ENCODE data around the gene SLC35F5. TPM values are rescaled to one million over a fixed set of nuclear protein-coding genes. Genes with fewer than 3 reads are reported as not detected.

The SLC35F5 gene
- total RNA-seq, 4 donors from 2014 or later: 90.3 to 116 (median 96.4) TPM

DNA sequence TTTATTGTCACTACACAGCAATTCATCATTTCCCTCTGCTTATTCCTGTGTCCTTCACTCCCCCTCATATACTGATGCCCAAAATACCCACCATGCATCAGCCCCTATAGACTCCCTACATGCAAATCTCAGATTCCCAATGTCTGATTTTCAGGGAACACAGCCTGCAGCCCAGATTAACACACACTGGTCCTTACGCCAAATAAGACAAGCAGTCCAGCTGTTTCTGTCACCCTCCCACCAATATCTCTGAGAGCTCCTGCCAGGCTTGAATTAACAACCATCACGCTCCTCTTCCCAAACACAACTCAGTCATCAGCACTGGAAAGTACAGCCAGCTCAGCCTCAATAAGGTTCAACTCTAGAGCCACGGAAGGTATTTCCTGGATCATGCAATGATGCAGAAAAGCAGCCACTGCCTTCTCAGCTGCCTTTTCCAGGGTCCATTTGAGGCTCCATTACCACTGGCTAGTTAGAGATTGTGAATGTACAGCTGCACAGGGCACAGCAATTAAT, 39.0 kb upstream of the SLC35F5 start:
- no peak for DNase-seq (ENCODE audit: low spot score in 2 of 2)
- H3K9me3 ChIP-seq: no peaks in the 10 kb centered on the region
- H3K27me3 ChIP-seq: no peaks in the 10 kb centered on the region
- no peaks in the 10 kb centered on the region for H3K4me1 ChIP-seq
- H3K27ac ChIP-seq: no peak overlapping the region
- no peak for TF ChIP-seq POLR2A (IDR thresholded peaks at IDR 0.05)
- TF ChIP-seq, protein P1, sequence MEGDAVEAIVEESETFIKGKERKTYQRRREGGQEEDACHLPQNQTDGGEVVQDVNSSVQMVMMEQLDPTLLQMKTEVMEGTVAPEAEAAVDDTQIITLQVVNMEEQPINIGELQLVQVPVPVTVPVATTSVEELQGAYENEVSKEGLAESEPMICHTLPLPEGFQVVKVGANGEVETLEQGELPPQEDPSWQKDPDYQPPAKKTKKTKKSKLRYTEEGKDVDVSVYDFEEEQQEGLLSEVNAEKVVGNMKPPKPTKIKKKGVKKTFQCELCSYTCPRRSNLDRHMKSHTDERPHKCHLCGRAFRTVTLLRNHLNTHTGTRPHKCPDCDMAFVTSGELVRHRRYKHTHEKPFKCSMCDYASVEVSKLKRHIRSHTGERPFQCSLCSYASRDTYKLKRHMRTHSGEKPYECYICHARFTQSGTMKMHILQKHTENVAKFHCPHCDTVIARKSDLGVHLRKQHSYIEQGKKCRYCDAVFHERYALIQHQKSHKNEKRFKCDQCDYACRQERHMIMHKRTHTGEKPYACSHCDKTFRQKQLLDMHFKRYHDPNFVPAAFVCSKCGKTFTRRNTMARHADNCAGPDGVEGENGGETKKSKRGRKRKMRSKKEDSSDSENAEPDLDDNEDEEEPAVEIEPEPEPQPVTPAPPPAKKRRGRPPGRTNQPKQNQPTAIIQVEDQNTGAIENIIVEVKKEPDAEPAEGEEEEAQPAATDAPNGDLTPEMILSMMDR (IDR thresholded peaks at IDR 0.05): no peak
- no peak for TF ChIP-seq POLR2AphosphoS5 (IDR thresholded peaks at IDR 0.05)
- TF ChIP-seq EP300 (IDR thresholded peaks at IDR 0.05): no peak
- no peaks in the 10 kb centered on the region for H3K36me3 ChIP-seq
- no peak overlapping the region for H3K4me3 ChIP-seq
- 82% methylated on average over 3 of the region's 3 CpGs for WGBS

- Histone ChIP-seq H3K4me3 (no peak overlapping the region), H3K9me3 (no peaks in the 10 kb centered on the region), H3K4me1 (no peaks in the 10 kb centered on the region), H3K27ac (no peak overlapping the region), H3K36me3 (no peaks in the 10 kb centered on the region), H3K27me3 (no peaks in the 10 kb centered on the region)
- WGBS: 69% methylated on average over 5 of the region's 5 CpGs
- no peak for TF ChIP-seq EP300 (IDR thresholded peaks at IDR 0.05)
- TF ChIP-seq, protein P1 (IDR thresholded peaks at IDR 0.05): no peak
- no peak for TF ChIP-seq POLR2AphosphoS5 (IDR thresholded peaks at IDR 0.05)
- no peak for TF ChIP-seq POLR2A (IDR thresholded peaks at IDR 0.05)
- no peak for DNase-seq (ENCODE audit: low spot score in 2 of 2)
Measured at GRCh38 chr2:113791697-113792590, 35.5 kb upstream of the SLC35F5 start.

GRCh38 chr2:113784823-113785744, 28.6 kb upstream of the SLC35F5 start:
- Histone ChIP-seq H3K4me3 (no peak overlapping the region), H3K9me3 (no peaks in the 10 kb centered on the region), H3K36me3 (no peaks in the 10 kb centered on the region), H3K27me3 (no peaks in the 10 kb centered on the region), H3K27ac (no peak overlapping the region), H3K4me1 (no peaks in the 10 kb centered on the region)
- WGBS: 67% methylated on average over 8 of the region's 8 CpGs
- TF ChIP-seq EP300 (IDR thresholded peaks at IDR 0.05) (no peak), POLR2A (IDR thresholded peaks at IDR 0.05) (no peak), POLR2AphosphoS5 (IDR thresholded peaks at IDR 0.05) (no peak)
- TF ChIP-seq, protein P1 (IDR thresholded peaks at IDR 0.05): no peak
- no peak for DNase-seq (ENCODE audit: low spot score in 2 of 2)

DNA sequence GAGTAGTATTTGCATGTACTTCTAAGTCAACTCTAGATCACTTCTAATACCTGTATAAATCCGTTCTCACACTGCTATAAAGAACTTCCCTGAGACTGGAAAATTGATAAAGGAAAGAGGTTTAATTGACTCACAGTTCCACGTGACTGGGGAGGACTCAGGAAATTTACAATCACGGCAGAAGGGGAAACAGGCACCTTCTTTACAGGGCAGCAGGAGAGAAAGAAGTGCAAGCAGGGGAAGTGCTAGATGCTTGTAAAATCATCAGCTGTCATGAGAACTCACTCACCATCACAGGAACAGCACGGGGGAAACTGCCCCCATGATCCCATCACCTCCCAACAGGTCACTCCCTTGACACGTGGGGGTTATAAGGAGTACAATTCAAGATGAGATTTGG, 24.0 kb upstream of the SLC35F5 start:
- H3K9me3 ChIP-seq: no peaks in the 10 kb centered on the region
- no peak overlapping the region for H3K27ac ChIP-seq
- TF ChIP-seq POLR2A (IDR thresholded peaks at IDR 0.05): no peak
- no peak for TF ChIP-seq POLR2AphosphoS5 (IDR thresholded peaks at IDR 0.05)
- TF ChIP-seq EP300 (IDR thresholded peaks at IDR 0.05): no peak
- TF ChIP-seq, protein P1 (IDR thresholded peaks at IDR 0.05): no peak
- 33% methylated on average over 5 of the region's 5 CpGs for WGBS
- no peaks in the 10 kb centered on the region for H3K27me3 ChIP-seq
- H3K36me3 ChIP-seq: no peaks in the 10 kb centered on the region
- DNase-seq (ENCODE audit: low spot score in 2 of 2): no peak
- H3K4me3 ChIP-seq: no peak overlapping the region
- no peaks in the 10 kb centered on the region for H3K4me1 ChIP-seq
